Fibroblast of the aortic adventitia (primary cell): ENCODE results near the gene ETFA. TPM values are rescaled to one million over a fixed set of nuclear protein-coding genes. Genes with fewer than 3 reads are reported as not detected.

Source experiments
- DNase-seq: peaks from one replicate; pipeline ENCODE4 v3.0.0-alpha.2; 2010; ENCODE audit warnings: low read depth
- H3K4me3 ChIP-seq: 2 replicates; pipeline ENCODE4 v1.5.1; 2011; ENCODE audit warnings: low read depth, mild to moderate bottlenecking, control low read depth, low read length, moderate library complexity
- total RNA-seq: library from RNA; depleted of rRNA; stranded (reverse); fragments of >200 nt; gene quantifications from 2 replicates; pipeline ENCODE4 v1.2.3, GENCODE V29; 2012; ENCODE audit warnings: low replicate concordance
- TF ChIP-seq, protein P1 (sequence below): IDR thresholded peaks from 2 replicates; pipeline ENCODE4 v1.5.1; 2011; ENCODE audit warnings: mild to moderate bottlenecking, low read length, control low read depth, inconsistent platforms; ENCODE audit not compliant: insufficient read depth

The ETFA gene
- total RNA-seq, 1 donor: 87.8 TPM

DNA sequence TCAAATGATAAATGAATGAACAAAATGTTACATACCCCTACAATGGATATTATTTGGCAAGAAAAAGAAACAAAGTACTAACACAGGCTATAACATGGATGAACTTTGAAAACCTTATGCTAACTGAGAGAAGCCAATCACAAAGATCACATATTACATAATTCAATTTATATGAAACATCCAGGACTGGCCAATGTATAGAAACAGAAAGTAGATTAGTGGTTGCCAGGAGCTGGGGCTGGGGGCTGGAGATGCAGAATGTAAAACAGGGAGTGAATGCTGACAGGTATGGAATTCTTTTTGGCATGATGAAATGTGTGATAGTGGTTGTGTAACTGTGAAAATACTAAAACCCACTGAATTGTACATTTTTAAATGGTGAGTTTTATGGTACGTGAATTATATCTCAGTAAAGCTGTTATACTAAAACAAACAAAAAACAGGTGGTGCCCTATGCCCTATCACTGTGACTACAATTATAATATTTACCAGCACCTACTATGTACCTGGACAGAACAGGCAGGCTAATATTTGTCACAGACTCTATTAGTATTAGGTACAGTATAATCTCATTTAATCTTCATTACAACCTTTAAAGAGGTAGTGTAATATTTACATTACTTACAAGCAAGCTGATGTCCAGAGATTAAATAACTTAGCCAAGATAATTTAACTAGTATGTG, 90.0 kb downstream of the ETFA start:
- no peak for DNase-seq
- TF ChIP-seq, protein P1, sequence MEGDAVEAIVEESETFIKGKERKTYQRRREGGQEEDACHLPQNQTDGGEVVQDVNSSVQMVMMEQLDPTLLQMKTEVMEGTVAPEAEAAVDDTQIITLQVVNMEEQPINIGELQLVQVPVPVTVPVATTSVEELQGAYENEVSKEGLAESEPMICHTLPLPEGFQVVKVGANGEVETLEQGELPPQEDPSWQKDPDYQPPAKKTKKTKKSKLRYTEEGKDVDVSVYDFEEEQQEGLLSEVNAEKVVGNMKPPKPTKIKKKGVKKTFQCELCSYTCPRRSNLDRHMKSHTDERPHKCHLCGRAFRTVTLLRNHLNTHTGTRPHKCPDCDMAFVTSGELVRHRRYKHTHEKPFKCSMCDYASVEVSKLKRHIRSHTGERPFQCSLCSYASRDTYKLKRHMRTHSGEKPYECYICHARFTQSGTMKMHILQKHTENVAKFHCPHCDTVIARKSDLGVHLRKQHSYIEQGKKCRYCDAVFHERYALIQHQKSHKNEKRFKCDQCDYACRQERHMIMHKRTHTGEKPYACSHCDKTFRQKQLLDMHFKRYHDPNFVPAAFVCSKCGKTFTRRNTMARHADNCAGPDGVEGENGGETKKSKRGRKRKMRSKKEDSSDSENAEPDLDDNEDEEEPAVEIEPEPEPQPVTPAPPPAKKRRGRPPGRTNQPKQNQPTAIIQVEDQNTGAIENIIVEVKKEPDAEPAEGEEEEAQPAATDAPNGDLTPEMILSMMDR: no peak
- no peak overlapping the region for H3K4me3 ChIP-seq

DNA sequence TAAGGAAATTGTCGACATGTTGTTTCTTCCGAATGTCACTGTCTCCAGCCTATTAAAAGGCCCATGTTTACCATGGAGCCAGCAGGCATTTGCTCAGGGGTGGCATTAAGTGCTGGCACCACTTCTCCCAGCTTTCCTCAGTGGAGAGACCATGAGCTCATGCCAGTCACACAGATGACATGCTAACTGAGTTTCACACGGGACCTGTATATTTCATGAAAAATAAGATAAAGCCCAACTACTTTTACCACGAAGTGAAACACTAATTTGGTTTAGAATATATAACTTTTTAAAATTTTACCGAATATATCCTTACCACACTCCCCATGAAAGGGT, 93.4 kb downstream of the ETFA start:
- TF ChIP-seq, protein P1: no peak
- no peak for DNase-seq
- H3K4me3 ChIP-seq: no peak overlapping the region

DNA sequence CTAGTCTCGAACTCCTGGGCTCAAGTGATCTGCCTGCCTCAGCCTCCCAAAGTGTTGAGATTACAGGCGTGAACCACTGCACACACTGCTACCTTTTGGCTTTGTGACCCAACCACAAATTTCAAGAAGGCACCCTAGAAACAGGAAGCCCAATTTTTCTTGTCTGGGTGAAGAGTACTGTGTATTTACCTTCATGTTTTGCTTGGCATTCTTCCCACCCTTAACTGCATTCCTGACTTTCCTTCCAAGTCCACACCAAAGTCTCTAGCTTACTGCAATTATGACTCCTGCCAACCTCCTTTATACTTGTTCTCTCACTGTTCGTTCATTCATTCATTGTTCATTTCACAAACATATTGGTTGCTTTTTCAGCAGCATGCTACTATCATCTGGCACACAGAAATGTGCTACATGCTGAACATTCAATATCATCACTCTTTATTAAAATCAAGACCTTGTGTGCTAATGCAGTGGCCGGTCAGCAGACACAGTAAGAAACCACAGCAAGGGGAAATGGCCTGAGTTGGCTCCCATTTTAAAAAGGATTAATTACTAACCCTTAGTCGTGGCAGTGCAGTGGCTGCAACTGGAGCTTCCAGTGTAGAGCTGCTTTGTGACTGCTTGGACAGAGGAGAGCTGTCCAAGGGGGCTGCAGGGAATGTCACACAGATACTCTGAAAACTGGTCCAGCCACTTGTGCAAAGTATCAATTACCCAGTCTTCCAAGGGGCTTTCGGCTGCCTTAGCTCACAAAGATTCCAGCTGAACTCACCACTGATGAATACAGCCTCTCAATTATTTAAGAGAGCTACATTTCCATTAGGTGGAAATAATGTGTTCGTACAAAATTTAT, 94.0 kb downstream of the ETFA start:
- TF ChIP-seq, protein P1: no peak
- peak; percentile 61 for DNase-seq
- no peak overlapping the region for H3K4me3 ChIP-seq

DNA sequence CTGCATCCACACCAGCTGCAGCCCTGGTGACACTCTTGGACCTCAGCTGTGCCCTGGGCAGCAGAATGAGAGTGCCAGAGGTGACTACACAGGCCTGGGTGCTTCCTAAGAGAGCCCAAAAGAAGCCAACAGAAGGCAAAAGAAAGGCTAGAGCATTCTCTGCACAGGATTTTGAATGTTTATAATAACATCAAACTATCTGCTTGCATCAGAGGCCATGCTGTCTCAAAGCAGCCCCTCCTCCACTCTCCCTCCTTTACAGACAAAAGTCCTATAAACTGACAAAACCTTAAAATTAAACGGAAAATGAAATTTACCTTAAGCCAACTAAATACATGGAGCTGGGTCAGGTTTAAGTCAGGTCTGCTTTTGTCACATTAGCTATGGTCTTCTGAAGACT, 95.6 kb downstream of the ETFA start:
- no peak overlapping the region for H3K4me3 ChIP-seq
- TF ChIP-seq, protein P1: no peak
- no peak for DNase-seq

DNA sequence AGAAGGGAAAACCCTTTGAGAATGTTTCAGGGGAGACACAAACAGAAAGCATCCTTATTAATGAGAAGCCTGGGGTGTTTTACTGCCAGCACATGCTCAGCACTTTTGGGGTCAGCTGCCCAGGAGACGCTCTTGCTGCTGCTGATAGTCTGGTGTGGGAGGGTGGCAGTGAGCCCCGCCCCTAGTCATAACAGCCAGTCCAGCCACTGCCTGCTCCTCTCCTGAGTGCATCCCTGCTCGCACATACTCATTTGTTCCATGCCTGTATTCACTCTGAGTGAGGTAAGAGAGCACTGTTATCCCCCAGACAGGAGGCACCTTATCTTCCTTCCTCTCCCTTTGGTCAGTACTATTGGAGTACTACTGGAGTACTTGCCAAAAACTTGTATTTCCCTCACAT, 101.3 kb downstream of the ETFA start:
- TF ChIP-seq, protein P1: no peak
- no peak for DNase-seq
- H3K4me3 ChIP-seq: no peak overlapping the region

DNA sequence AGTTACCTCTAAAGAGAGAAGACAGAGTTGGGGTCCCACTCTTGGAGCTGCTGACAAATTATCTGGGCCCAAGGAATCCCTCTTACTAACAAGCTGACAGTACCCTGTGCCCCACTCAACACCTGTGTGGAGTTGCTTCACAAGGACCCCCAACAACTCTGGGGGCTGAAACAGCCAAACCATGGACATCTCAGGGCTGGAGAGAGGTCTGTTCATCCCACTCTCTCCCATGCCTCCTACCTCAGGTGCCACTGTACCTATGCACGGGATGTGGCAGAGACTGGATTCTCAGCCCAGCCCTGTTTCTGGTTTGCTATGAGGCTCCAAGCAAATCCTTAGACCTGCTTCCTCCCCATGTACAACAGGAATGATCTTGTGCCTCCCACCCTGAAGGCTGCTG, 101.7 kb downstream of the ETFA start:
- DNase-seq: no peak
- H3K4me3 ChIP-seq: no peak overlapping the region
- TF ChIP-seq, protein P1: no peak
